Ecto neural progenitor cell (in vitro differentiated cells): Measurements from ENCODE around the gene TEX51.

Source experiments
- DNase-seq: peaks from one replicate; pipeline ENCODE4 v3.0.0-alpha.2; 2018; ENCODE audit warnings: low spot score

TEX51 gene

DNA sequence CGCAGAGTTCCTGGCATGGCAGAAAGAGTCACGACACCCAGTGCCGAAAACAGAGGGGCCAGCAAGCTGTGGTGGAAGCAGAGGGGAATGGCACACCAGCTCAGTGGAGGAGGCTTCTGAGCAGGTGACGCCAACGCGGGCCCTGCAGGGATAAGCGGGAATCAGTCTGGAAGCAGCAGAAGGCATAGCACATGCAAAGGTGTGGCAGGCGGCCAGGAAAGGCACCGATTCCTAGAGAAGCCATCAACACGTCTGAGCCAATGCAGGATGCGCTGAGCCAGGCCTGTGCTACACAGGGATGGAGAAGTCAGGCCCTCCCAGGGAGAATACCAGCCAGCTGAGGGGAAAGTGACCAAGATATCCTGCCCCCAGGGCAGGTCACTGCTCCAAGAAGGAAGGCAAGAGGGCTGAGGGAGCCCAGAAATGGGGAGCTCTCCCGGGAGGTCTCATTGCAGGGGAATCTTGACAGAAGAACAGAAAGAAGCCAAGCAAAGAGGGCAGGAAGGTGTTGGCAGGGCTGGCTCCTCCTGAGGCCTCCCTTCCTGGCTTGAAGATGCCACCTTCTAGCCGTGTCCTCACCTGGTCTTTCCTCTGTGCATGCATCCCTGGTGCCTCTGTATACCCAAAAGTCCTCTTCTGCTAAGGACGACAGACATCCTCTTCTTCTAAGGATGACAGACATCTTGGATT lies 16.3 kb downstream of the TEX51 start:
- DNase-seq = no peak

DNA sequence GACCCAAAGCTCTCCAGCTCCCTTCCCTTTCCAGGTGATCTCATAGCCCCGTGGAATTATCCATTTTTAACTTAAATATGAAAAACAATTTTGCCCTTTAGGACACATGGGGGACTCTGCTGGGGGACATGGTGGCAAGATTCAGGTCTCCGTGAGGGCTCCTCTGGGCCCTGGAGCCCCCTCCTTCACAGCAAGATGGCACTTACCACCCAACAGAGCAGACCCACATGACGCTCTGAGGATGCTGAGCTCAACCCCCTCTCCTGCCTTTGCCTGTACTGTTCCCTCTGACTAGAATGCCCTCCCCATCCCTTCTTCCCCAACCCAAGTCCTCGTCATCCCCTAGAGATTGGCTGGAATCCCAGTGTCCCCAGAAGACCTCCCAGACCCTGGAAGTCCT lies 17.2 kb downstream of the TEX51 start:
- DNase-seq = no peak

DNA sequence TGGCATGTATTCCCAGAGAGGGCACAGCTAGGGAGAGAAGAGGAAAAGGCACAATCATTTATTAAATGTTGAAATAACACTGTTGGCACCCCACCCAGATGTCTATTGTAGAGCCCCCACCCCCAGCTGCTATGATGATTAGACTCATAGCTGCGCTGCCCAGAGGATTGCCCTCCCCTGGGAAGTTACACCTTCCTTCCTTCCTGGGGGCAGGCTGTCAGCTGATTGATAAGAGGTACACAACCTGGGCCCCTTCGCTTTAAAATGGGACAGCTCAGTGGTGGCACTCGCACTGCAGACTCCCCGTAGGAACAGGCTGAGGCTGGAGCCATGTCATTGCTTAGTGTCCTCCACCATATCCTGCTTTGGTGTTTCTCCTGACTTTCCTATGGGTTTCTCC lies 18.1 kb downstream of the TEX51 start:
- DNase-seq = no peak

DNA sequence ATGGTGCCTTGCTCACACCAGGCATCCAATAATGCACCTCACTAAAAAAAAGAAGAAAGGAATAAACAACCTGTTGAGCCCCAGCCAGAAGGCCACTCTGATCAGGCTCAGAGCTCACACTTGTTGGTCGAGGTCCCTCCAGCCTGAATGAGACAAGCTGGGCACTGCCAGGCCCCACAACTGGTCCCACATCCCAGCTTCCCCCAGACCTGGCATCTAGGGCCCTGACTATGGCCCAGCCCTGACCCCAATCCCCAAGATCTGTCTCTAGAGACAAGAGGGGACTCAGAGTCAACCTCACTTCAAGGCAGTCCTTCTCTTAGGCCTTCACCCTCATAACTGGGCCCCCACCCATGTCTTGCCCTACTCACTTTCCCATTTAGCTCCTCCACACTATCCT lies 22.4 kb downstream of the TEX51 start:
- no peak for DNase-seq

DNA sequence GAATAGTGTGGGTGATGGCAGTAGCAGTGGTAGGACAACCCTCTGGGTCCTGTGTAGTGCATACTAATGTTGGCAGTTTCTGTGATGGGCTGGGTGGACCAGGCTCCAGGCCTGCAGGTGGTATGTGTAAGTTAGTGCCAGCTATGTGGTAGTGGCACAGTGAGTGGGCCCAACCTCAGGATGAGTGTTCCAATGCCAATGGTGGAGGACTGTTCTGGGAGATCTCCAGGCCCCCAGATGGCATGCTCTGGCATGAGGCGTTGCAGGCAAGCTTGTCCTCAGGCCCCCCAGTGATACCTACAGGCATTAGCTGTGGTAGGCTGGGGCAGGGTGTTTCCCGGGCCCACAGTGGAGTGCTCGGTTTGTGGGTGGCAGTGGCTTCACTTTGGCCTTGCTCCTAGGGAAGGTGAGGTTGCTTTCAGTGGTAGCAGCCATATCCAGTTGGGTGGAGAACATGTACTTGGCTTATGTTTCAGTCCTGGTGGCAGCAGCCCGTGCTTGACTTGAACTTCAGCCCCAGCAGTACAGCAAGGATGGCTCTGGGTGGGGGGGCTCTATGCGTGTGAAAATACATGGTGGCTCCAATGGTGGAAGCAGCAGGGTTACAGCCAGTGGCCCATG lies 32.4 kb downstream of the TEX51 start:
- no peak for DNase-seq

DNA sequence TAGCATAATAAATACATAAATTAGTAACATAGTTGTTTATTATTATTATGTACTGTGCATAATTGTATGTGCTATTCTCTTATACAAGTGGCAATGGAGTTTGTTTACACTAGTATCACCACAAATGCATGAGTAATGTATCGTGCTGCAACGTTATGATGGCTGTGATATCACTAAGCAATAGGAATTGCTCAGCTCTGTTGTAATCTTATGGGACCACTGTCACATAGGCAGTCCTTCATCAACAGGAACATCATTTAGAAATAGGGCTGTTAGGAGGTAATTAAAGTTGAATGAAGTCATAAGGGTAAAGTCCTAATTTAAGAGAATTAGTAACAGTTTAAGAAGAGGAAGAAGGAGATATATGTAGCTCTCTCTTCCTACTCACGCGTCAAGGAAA lies 33.8 kb downstream of the TEX51 start:
- no peak for DNase-seq

DNA sequence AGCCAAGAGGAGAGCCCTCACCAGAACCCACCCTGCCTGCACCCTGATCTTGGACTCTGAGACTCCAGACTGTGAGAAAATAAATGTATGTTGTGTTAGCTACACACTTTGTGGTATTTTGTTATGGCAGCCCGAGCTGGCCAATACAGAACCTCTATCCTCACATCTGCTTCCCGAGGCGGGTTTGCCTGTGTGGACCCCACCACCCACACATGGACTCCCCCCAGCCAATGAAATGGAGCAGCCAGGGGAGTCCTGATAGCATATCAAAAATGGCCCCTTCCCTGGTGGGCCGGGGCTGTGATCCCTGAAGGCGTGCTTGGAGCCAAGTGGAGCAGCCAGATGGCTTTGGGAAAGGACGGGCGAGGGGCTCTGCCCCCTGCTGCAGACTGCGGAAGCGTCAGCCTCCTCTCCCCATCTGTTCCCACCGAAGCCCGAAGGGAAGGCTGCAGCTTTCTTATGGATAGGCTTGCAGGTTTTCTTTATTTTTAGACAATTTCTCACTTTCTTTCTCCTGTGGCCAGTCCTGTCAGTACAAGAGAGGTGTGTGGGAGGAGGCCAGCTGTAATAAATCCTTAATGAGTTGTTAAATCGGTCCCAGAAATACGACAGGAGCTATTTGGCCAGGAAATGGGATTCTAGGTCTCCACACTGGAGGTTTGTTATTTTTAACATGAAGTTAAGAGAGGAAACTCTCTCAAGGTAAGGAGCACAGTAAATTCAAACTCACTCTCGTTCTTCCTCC lies 34.4 kb downstream of the TEX51 start:
- DNase-seq = no peak

DNA sequence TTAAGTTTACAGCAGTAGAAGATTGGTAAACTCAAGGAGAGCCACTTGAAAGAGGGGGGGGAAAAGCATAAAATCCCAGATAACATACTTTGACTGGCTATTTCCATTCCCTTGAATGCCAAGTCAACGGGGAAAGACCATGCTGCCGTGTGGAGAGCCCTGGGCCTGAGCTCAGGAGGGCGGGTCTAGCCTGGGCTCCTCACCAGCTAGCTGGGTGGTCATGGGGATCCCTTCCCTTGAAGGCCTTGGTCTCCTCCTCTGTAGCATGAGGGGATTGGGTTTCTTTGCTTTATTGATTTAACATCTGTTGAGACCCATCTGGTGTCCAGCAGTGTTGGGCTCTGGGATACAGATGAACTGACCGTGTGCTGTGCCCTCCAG lies 35.0 kb downstream of the TEX51 start:
- no peak for DNase-seq

DNA sequence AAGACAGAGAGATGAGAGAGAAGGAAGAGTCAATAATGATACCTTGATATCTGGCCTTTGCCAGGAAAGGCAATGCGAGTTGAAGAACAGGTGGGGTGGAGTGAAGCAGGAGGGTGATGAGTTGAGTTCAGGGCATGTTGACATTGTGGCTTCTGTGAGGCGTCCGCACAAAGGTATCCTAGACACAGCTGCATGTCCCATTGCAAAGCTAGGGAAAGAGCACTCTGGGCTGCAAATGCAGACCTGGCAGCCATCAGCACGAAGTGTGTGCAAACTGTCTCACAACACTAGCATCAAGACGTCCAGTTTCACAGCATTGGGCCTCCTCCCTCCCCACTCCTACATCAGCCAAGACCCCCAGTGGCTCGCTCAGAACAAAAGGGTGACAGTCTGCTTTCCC lies 36.1 kb downstream of the TEX51 start:
- DNase-seq = no peak

DNA sequence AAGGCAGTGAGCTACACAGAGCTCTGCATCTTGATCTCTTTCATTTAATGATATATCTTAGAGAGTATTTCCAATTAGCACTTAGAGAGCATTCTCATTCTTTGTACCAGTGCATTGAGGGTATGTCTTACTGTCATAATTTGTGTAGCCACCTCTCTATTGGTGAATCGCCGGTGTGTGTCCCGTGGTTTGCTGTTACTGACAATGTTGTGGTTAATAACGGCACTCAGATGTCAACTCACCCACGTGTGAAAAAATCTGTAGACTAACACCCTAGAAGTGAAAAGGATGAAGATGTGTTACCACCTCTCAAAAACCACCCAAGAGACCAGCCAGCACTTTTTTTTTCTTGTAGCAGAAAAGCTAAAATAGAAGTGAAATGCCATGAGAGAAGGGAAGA lies 37.1 kb downstream of the TEX51 start:
- DNase-seq = no peak

DNA sequence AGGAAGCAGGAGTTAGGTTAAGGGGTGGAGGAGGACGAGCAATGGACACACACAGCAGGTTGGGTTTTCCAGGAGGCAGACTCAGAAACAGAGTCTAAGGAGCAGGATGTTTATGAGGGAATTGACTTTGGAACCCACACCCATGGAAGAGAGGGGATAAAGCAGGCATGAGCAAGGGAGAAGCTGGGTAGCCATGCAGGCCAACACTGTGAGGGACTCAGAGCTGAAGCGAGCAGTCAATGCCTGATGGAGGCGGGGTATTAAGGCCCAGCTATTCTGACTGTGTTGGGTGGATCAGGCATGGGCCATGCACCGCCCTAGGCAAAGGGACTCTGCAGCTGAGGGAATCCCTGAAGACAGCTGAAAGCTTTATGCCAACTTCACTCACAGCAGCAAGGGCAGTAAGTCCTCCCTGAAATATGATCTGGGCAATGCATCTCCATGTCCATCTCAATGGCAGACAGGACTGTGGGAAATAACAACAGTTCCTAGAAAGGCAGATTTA lies 37.6 kb downstream of the TEX51 start:
- DNase-seq = no peak

DNA sequence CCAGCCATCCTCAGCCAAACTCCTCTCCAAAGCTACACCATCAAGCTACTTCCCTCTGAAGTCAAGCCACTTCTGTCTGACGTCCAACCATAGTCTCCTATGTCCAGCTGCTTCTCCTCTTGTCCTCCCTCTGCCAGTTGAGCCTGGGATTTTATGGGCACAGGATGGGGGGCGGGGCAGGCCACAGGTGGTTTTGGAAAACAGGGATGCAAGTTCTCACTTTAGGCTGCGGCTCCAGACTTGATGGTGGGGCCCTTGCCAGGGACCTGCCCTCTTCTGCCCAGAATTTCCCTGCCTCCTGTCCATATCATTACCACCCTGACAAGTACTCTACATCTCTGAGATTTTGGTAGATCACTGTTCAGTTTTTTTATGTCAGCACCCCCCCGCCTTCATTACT lies 41.6 kb downstream of the TEX51 start:
- no peak for DNase-seq

DNA sequence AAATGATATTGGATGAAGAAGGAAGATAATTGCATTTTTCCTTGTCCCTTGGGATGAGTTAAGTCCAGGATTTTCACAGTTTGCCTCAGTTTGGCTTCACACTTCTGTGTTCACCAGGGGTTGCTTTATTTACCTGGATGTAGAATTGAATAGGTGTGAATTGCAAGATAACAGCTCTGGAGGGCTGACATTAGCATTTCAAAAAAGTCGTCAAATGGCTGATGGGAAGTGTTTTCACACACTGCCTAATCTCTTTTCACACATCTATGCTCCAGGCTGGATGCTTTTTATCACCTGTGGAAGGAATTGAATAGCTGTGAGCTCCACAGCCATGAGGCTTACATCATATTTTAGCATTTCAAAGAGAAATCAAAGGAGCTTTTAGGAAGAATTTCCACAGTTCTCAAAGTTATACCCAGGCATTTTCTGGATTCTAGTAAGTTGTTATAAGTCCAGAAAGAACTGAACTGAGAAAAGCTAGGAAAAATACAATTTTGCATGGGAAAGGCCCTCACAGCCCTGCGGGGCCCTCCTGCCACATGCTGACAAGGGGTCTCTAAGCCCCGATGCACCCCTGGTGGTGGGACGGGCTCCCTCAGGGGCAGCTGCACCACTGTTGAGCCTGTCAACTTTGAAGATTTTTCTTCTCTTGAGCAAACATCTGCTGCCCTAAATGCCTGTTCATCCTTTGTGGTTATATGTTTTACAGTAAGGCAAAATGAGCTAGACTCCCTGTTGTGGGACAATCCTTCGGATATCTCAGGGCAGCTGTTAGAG lies 43.9 kb downstream of the TEX51 start:
- DNase-seq = no peak

DNA sequence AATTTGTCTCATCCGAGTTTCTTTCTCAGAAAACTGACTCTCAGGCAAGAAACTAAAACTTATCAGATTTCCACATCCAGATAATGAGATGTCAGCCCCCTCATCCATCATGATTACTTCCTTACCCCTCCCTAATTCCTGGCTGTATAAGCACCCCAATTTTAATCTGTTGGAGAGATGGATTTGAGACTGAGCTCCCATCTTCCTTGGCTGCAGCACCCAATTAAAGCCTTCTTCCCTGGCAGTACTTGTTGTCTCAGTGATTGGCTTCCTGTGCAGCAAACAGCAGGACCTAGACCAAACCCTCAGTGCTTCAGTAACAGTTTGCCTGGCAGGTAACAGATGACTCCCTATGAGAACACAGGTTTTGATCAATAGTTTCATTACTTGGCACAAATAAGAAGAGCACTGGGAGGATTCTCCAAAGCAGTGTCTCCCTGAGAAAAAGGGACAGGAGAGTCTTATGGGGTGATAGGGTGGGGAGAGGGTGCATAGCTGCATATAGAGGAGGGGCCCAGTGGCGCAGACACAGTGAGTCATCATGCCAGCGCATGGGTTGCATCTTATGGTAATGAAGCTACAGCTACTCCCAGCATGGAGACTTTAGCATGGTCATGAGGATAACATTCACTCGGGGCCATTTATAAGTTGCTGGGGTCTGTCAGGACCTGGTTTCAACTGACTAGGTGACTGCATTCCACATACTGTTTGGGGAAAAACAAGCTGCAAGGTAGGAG lies 45.1 kb downstream of the TEX51 start:
- DNase-seq = no peak

DNA sequence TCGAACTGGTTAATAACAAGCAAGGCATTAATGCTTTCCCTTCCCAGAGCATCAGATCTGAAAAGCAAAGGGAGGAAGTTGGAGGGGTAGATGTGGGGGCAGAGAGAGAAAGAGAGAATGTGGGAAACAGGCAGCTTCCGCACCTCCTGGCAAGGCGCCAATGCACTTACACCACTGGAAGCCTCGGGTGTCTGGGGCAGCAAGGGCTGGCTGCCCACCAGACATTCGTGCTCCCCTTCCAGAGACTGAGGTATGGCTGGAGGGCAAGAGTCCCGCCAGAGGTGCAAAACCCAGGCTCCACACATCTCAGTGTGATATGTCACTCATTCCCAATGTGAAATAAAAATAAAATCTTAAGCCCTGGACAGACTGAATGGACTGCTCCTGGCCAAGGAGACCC lies 46.4 kb downstream of the TEX51 start:
- no peak for DNase-seq

DNA sequence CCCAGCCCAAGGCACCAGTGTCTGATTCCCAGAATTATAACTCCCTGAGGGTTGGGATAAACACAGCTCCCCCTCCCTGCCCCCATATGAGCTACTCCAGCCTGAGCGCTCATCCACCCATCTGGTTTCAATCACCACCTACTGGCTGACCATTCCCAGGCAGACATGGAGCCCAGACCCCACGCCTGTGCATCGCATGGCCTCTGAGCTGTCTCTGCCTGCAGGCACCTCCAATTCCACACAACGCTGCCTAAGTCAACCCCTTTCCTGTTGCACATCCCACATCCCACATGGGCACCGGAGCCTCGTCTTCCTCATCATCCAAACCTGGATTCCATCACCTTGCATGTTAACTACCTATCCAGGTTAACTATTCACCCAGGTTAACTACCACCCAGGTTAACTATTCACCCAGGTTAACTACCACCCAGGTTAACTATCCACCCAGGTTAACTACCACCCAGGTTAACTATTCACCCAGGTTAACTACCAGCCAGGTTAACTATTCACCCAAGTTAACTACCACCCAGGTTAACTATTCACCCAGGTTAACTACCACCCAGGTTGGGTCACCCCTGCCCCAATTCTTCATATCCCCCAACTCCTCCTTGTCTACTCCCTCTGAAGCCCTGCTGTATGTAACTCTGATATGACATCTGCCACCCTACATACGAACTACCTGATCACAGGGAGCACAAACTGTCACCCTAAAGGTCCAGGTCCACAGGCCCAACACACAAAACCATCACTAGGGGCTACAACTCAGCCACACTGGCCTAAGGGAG lies 47.8 kb downstream of the TEX51 start:
- DNase-seq = no peak

DNA sequence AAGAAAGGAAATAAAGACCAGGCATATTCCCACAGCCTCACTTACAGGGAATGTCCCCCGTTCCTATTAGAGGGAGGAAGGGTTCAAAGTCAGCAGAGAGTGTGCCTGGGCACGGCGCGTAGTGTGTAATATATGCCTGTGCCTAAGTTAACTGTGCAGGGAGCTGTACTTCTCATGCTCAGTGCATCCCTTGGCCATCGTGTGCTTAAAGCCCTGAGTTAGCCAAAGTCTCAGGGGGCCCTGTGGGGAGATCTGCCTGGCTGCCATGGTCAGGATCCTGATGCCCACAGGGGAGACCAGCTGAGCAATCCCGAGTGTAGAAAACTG lies 48.4 kb downstream of the TEX51 start:
- DNase-seq = no peak

DNA sequence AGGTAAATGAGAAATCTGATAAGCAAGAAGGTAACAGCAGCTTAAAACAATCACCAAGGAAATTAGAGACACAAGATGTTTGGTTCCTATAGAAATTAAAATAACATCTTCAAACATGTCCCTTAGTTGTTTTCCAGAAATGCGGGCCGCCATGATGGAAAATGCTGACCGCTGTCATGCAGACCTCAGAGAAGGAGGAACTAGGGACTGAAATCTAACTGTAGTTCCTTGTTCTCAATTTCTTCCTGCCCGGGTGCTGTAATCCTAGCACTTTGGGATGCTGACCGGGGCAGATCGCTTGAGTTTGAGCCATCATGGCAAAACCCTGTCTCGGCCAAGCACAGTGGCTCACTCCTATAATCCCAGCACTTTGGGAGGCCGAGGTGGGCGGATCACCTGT lies 51.1 kb downstream of the TEX51 start:
- DNase-seq = no peak

DNA sequence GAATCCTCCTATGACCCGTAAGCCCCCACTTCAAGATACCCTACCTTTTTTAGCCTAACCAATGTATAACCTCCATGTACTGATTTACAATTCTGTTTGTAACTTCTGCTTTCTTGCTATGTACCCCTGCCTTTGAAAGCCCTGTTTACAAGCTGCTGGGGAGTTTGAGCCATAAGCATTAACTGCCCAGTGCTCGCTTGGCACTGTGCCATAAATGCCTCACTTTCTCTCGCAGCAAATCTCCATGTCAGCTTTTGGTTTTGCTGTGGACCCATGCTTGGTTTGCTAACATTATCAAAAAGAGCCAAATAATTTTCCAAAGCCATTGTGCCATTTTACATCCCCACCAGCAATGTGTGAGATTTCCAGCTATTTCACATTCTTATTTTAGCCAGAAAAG lies 51.8 kb downstream of the TEX51 start:
- DNase-seq = no peak
